Uterus (tissue), 2 donors: Measurements from ENCODE around the gene TMEM269.

Experiments used
- POLR2A ChIP-seq, 2 donors: fragments of 450-650 bp; IDR thresholded peaks; one replicate each; pipeline ENCODE4 v1.6.1; 2016; ENCODE audit warnings: antibody characterized with exemption in 2 of 2, mild to moderate bottlenecking in 1 of 2, moderate library complexity in 1 of 2
- TF ChIP-seq, protein P1 (sequence below), 4 experiments: fragments of 200-600 bp in 2 of 4; fragments of 450-650 bp in 2 of 4; sonication (generic) in 2 of 4; IDR thresholded peaks; one replicate each; pipeline ENCODE4 v1.5.1; 2016 to 2019; ENCODE audit warnings: antibody characterized with exemption in 4 of 4, mild to moderate bottlenecking in 2 of 4, moderate library complexity in 1 of 4

DNA sequence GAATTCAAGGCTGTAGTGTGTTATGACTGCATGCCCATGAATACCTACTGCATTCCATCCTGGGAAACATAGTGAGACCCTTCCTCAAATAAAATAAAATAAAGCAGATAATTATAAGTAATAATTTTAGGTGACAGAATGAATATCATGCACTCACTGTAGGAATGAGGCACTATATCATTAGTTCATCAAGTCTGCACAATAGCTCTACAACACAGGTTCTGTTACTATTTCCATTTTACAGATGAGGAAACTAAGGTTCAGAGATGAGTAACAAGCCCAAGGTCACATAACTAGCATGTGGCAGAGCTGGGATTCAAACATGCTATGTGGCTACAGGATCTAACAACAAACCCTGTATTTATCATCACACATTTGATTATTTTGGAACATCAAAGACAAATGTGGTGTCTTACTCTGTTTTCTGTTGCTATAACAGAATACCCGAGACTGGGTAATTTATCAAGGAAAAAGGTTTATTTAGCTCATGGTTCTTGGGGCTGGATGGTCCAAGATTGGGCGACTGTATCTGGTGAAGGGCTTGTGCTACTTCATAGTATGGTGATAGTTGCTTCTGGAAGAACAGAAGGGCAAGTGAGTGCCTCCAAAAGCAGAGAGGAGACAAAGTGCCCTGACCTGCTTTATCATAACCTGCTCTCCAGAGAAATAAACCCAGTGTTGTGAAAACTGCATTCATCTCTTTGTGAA is 56.8 kb downstream of the TMEM269 start:
- no peak for TF ChIP-seq POLR2A (IDR thresholded peaks at IDR 0.05)
- TF ChIP-seq, protein P1, sequence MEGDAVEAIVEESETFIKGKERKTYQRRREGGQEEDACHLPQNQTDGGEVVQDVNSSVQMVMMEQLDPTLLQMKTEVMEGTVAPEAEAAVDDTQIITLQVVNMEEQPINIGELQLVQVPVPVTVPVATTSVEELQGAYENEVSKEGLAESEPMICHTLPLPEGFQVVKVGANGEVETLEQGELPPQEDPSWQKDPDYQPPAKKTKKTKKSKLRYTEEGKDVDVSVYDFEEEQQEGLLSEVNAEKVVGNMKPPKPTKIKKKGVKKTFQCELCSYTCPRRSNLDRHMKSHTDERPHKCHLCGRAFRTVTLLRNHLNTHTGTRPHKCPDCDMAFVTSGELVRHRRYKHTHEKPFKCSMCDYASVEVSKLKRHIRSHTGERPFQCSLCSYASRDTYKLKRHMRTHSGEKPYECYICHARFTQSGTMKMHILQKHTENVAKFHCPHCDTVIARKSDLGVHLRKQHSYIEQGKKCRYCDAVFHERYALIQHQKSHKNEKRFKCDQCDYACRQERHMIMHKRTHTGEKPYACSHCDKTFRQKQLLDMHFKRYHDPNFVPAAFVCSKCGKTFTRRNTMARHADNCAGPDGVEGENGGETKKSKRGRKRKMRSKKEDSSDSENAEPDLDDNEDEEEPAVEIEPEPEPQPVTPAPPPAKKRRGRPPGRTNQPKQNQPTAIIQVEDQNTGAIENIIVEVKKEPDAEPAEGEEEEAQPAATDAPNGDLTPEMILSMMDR (IDR thresholded peaks at IDR 0.05): no peak
